ENCODE results near the gene SIRPA.

DNA sequence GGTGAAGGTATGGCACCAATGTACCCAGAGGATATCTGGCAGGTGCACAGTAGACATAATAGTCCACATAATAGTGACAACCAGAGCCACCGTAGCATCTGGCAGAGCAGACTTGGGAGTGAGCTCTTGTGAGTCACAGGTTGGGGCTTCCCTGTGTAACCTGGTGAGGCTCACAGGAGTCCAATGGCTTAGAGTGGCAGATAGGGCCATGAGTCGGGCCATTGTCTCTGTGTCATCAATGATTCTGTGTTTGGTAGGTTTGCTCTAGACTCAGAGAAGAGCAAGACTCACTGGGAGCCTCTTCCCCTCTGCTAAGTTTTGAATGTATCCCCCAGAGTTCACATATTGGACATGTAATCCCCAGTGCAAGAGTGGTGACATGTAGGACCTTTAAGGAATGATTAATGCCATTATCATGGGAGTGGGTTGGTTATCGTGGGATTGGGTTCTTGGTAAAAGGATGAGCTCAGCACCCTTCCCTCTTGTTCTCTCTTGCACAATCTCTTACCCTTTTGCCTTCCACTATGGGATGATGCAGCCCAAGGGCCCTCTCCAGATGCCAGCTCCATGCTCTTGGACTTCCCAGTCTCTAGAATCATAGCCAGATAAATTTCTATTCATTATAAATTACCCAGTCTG lies 22.6 kb upstream of the SIRPA start:
- TF ChIP-seq YY1 (IDR thresholded peaks at IDR 0.05; ENCODE audit: insufficient read depth, insufficient read length) (no peak), ZNF274 (IDR thresholded peaks at IDR 0.05; ENCODE audit: low read depth, low read length) (no peak)

Measured in NT2/D1 (cell line).